Suprapubic skin (tissue), 4 donors: Measurements from ENCODE around the gene MAD1L1.

ENCODE experiments used
- EP300 ChIP-seq: sonication (generic); formaldehyde crosslinking; IDR thresholded peaks from one replicate; pipeline ENCODE4 v1.6.1; 2017; ENCODE audit warnings: antibody characterized with exemption
- POLR2AphosphoS5 ChIP-seq, 3 donors: sonication (generic); formaldehyde crosslinking; IDR thresholded peaks; one replicate each; pipeline ENCODE4 v1.6.1; 2017; ENCODE audit warnings: antibody characterized with exemption in 3 of 3
- TF ChIP-seq, protein P1 (sequence below), 2 donors: fragments of 200-600 bp in 1 of 2; fragments of 450-650 bp in 1 of 2; sonication (generic) in 1 of 2; IDR thresholded peaks; one replicate each; pipeline ENCODE4 v1.5.1; 2016 to 2019; ENCODE audit warnings: antibody characterized with exemption in 2 of 2, mild to moderate bottlenecking in 1 of 2, moderate library complexity in 1 of 2

- TF ChIP-seq, protein P1, sequence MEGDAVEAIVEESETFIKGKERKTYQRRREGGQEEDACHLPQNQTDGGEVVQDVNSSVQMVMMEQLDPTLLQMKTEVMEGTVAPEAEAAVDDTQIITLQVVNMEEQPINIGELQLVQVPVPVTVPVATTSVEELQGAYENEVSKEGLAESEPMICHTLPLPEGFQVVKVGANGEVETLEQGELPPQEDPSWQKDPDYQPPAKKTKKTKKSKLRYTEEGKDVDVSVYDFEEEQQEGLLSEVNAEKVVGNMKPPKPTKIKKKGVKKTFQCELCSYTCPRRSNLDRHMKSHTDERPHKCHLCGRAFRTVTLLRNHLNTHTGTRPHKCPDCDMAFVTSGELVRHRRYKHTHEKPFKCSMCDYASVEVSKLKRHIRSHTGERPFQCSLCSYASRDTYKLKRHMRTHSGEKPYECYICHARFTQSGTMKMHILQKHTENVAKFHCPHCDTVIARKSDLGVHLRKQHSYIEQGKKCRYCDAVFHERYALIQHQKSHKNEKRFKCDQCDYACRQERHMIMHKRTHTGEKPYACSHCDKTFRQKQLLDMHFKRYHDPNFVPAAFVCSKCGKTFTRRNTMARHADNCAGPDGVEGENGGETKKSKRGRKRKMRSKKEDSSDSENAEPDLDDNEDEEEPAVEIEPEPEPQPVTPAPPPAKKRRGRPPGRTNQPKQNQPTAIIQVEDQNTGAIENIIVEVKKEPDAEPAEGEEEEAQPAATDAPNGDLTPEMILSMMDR (IDR thresholded peaks at IDR 0.05): no peak
- TF ChIP-seq POLR2AphosphoS5 (IDR thresholded peaks at IDR 0.05): no peak
- TF ChIP-seq EP300: no peak
Measured at GRCh38 chr7:2088801-2089200, 143.9 kb downstream of the MAD1L1 start.
